Progenitor cell of endocrine pancreas (in vitro differentiated cells): ENCODE data around the gene AGPAT4. TPM values are rescaled to one million over a fixed set of nuclear protein-coding genes. Genes with fewer than 3 reads are reported as not detected.

ENCODE experiments used
- DNase-seq: peaks from one replicate; pipeline ENCODE4 v3.0.0; 2021; ENCODE audit warnings: low spot score; ENCODE audit not compliant: unreplicated experiment
- H3K27ac Mint-ChIP-seq: 2 replicates; pipeline ENCODE4 v1.8.0; 2021; ENCODE audit warnings: mild to moderate bottlenecking, moderate library complexity, mixed read lengths
- H3K27me3 Mint-ChIP-seq: 2 replicates; pipeline ENCODE4 v1.8.0; 2021; ENCODE audit warnings: mixed read lengths
- H3K36me3 Mint-ChIP-seq: 2 replicates; pipeline ENCODE4 v1.8.0; 2022; ENCODE audit warnings: mixed read lengths; ENCODE audit not compliant: insufficient read depth
- H3K4me1 Mint-ChIP-seq: 2 replicates; pipeline ENCODE4 v1.8.0; 2021; ENCODE audit warnings: low read depth, mixed read lengths
- H3K4me3 Mint-ChIP-seq: 2 replicates; pipeline ENCODE4 v1.8.0; 2021; ENCODE audit warnings: low read depth, mild to moderate bottlenecking, moderate library complexity, mixed read lengths
- H3K9me3 Mint-ChIP-seq: 2 replicates; pipeline ENCODE4 v1.8.0; 2021; ENCODE audit warnings: low read depth, mixed read lengths
- CTCF ChIP-seq: fragments of 200-600 bp; sonication (generic); IDR thresholded peaks from one replicate; pipeline ENCODE4 v1.5.0; 2021; ENCODE audit warnings: antibody characterized with exemption, mild to moderate bottlenecking; ENCODE audit not compliant: unreplicated experiment
- total RNA-seq: library from RNA; stranded (reverse); gene quantifications from 2 replicates; pipeline ENCODE4 v1.2.1, GENCODE V29; 2021

The AGPAT4 gene
- total RNA-seq, 1 donor from 2014 or later = 43.7 TPM

GRCh38 chr6:161117308-161117707 is 156.6 kb downstream of the AGPAT4 start:
- Mint-ChIP-seq H3K4me3 (no peak overlapping the region), H3K9me3 (peaks cover 33% of the 10 kb centered on the region), H3K4me1 (no peaks in the 10 kb centered on the region), H3K27me3 (no peaks in the 10 kb centered on the region), H3K27ac (no peak overlapping the region), H3K36me3 (peaks cover 71% of the 10 kb centered on the region)
- no peak for TF ChIP-seq CTCF
- DNase-seq = no peak

- H3K36me3 Mint-ChIP-seq = peaks cover 68% of the 10 kb centered on the region
- no peaks in the 10 kb centered on the region for H3K4me1 Mint-ChIP-seq
- H3K4me3 Mint-ChIP-seq = no peak overlapping the region
- no peak for TF ChIP-seq CTCF
- no peaks in the 10 kb centered on the region for H3K27me3 Mint-ChIP-seq
- DNase-seq = no peak
- H3K9me3 Mint-ChIP-seq = peaks cover 25% of the 10 kb centered on the region
- H3K27ac Mint-ChIP-seq = no peak overlapping the region
These were observed 157.3 kb downstream of the AGPAT4 start for GRCh38 chr6:161116554-161116953.

GRCh38 chr6:161115468-161115867 is 158.4 kb downstream of the AGPAT4 start:
- TF ChIP-seq CTCF = no peak
- Mint-ChIP-seq H3K4me1 (no peaks in the 10 kb centered on the region), H3K27ac (peak overlapping the region; percentile 2), H3K4me3 (no peak overlapping the region), H3K36me3 (peaks cover 63% of the 10 kb centered on the region), H3K27me3 (no peaks in the 10 kb centered on the region), H3K9me3 (peaks cover 19% of the 10 kb centered on the region)
- DNase-seq = no peak

GRCh38 chr6:161111261-161111660 is 162.6 kb downstream of the AGPAT4 start:
- H3K36me3 Mint-ChIP-seq = peaks cover 40% of the 10 kb centered on the region
- no peaks in the 10 kb centered on the region for H3K9me3 Mint-ChIP-seq
- no peak overlapping the region for H3K27ac Mint-ChIP-seq
- no peak for DNase-seq
- H3K4me3 Mint-ChIP-seq = no peak overlapping the region
- no peaks in the 10 kb centered on the region for H3K27me3 Mint-ChIP-seq
- H3K4me1 Mint-ChIP-seq = no peaks in the 10 kb centered on the region
- TF ChIP-seq CTCF = no peak

GRCh38 chr6:161110028-161110779 is 163.7 kb downstream of the AGPAT4 start:
- DNase-seq = no peak
- no peak overlapping the region for H3K27ac Mint-ChIP-seq
- no peak overlapping the region for H3K4me3 Mint-ChIP-seq
- H3K9me3 Mint-ChIP-seq = no peaks in the 10 kb centered on the region
- no peaks in the 10 kb centered on the region for H3K27me3 Mint-ChIP-seq
- no peaks in the 10 kb centered on the region for H3K4me1 Mint-ChIP-seq
- no peak for TF ChIP-seq CTCF
- H3K36me3 Mint-ChIP-seq = peaks cover 37% of the 10 kb centered on the region
